ENCODE data around the gene GALNT13. TPM values are rescaled to one million over a fixed set of nuclear protein-coding genes. Genes with fewer than 3 reads are reported as not detected.

Gene GALNT13
- total and polyA plus RNA-seq, 4 donors, result not detected

DNA sequence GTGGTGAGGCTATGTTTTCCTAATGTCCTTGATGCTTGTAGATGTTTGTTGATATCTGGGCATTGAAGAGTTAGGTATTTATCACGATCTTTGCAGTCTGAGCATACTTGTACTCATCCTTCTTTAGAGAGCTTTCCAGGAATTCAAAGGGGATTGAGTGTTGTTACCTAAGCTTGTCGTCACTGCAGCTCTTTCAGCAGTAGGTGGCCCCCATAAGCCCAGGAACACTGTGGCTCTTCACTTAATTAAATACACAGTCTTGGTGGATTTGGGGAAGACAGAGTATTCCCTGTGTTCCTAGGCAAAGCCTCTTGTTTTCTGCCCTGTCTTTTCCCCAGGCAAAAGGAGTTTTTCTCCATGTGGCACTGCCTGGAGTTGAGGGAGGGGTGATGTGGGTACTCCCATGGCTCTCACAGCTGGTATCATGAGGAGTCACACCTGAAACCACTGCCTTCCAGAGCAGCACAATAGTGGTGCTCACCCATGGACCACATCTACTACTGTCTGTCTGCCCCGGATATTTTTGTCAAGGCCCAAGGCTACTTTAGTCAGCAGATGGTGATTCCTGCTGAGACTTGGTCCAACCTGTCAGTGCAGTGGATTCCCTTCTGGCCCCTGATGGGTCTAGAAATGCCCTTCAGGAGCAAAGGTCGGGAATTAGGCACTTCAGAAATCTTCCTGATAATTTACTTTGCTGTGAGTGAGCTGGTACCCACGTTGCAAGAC is 95.7 kb downstream of the GALNT13 start:
- H3K4me1 ChIP-seq (ENCODE audit: control insufficient read depth in 4 of 4, insufficient read depth in 4 of 4, low read length in 3 of 4), result no peaks in the 10 kb centered on the region
- 44% methylated on average over 5 of the region's 5 CpGs for WGBS
- no peak overlapping the region for H3K27ac ChIP-seq (ENCODE audit: low read depth in 1 of 2, low read length in 2 of 2)
- H3K4me3 ChIP-seq (ENCODE audit: low read depth in 1 of 3, low read length in 3 of 3), result no peak overlapping the region
- H3K9ac ChIP-seq (ENCODE audit: low read depth in 1 of 2, low read length in 2 of 2), result no peak overlapping the region
- H3K36me3 ChIP-seq (ENCODE audit: control insufficient read depth in 4 of 4, insufficient read depth in 3 of 4, low read depth in 1 of 4, low read length in 3 of 4), result no peaks in the 10 kb centered on the region
- TF ChIP-seq, protein P1, sequence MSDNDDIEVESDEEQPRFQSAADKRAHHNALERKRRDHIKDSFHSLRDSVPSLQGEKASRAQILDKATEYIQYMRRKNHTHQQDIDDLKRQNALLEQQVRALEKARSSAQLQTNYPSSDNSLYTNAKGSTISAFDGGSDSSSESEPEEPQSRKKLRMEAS (IDR thresholded peaks at IDR 0.05), result no peak
- TF ChIP-seq TAF1 (conservative IDR thresholded peaks at IDR 0.05) (no peak), NR2F2 (IDR thresholded peaks at IDR 0.05) (no peak), JUND (IDR thresholded peaks at IDR 0.05) (no peak), RAD21 (IDR thresholded peaks at IDR 0.05) (no peak), HNF4A (conservative IDR thresholded peaks at IDR 0.05) (no peak), RXRA (IDR thresholded peaks at IDR 0.05) (no peak), EGR1 (IDR thresholded peaks at IDR 0.05; ENCODE audit: low read depth in 2 of 2) (no peak), FOXA1 (IDR thresholded peaks at IDR 0.05) (no peak), YY1 (IDR thresholded peaks at IDR 0.05) (no peak), GABPA (IDR thresholded peaks at IDR 0.05 in 1 of 2, conservative IDR thresholded peaks at IDR 0.05 in 1 of 2) (no peak), HNF4G (IDR thresholded peaks at IDR 0.05) (no peak)
- TF ChIP-seq, protein P2, sequence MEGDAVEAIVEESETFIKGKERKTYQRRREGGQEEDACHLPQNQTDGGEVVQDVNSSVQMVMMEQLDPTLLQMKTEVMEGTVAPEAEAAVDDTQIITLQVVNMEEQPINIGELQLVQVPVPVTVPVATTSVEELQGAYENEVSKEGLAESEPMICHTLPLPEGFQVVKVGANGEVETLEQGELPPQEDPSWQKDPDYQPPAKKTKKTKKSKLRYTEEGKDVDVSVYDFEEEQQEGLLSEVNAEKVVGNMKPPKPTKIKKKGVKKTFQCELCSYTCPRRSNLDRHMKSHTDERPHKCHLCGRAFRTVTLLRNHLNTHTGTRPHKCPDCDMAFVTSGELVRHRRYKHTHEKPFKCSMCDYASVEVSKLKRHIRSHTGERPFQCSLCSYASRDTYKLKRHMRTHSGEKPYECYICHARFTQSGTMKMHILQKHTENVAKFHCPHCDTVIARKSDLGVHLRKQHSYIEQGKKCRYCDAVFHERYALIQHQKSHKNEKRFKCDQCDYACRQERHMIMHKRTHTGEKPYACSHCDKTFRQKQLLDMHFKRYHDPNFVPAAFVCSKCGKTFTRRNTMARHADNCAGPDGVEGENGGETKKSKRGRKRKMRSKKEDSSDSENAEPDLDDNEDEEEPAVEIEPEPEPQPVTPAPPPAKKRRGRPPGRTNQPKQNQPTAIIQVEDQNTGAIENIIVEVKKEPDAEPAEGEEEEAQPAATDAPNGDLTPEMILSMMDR (IDR thresholded peaks at IDR 0.05; ENCODE audit: low read depth, low read length, missing input control), result no peak
- TF ChIP-seq, protein P3, sequence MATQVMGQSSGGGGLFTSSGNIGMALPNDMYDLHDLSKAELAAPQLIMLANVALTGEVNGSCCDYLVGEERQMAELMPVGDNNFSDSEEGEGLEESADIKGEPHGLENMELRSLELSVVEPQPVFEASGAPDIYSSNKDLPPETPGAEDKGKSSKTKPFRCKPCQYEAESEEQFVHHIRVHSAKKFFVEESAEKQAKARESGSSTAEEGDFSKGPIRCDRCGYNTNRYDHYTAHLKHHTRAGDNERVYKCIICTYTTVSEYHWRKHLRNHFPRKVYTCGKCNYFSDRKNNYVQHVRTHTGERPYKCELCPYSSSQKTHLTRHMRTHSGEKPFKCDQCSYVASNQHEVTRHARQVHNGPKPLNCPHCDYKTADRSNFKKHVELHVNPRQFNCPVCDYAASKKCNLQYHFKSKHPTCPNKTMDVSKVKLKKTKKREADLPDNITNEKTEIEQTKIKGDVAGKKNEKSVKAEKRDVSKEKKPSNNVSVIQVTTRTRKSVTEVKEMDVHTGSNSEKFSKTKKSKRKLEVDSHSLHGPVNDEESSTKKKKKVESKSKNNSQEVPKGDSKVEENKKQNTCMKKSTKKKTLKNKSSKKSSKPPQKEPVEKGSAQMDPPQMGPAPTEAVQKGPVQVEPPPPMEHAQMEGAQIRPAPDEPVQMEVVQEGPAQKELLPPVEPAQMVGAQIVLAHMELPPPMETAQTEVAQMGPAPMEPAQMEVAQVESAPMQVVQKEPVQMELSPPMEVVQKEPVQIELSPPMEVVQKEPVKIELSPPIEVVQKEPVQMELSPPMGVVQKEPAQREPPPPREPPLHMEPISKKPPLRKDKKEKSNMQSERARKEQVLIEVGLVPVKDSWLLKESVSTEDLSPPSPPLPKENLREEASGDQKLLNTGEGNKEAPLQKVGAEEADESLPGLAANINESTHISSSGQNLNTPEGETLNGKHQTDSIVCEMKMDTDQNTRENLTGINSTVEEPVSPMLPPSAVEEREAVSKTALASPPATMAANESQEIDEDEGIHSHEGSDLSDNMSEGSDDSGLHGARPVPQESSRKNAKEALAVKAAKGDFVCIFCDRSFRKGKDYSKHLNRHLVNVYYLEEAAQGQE (IDR thresholded peaks at IDR 0.05), result no peak
- TF ChIP-seq, protein P4, sequence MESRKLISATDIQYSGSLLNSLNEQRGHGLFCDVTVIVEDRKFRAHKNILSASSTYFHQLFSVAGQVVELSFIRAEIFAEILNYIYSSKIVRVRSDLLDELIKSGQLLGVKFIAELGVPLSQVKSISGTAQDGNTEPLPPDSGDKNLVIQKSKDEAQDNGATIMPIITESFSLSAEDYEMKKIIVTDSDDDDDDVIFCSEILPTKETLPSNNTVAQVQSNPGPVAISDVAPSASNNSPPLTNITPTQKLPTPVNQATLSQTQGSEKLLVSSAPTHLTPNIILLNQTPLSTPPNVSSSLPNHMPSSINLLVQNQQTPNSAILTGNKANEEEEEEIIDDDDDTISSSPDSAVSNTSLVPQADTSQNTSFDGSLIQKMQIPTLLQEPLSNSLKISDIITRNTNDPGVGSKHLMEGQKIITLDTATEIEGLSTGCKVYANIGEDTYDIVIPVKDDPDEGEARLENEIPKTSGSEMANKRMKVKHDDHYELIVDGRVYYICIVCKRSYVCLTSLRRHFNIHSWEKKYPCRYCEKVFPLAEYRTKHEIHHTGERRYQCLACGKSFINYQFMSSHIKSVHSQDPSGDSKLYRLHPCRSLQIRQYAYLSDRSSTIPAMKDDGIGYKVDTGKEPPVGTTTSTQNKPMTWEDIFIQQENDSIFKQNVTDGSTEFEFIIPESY (IDR thresholded peaks at IDR 0.05), result no peak
- TF ChIP-seq, protein P5, sequence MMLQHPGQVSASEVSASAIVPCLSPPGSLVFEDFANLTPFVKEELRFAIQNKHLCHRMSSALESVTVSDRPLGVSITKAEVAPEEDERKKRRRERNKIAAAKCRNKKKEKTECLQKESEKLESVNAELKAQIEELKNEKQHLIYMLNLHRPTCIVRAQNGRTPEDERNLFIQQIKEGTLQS (IDR thresholded peaks at IDR 0.05), result no peak
- H3K27me3 ChIP-seq (ENCODE audit: control insufficient read depth in 4 of 4, insufficient read depth in 4 of 4, low read length in 3 of 4), result no peaks in the 10 kb centered on the region
- H3K9me3 ChIP-seq (ENCODE audit: control insufficient read depth in 4 of 4, low read length in 3 of 4), result no peaks in the 10 kb centered on the region
- no peak for DNase-seq (ENCODE audit: low spot score)

Measured in liver (tissue), 9 donors.